IPS-18a (cell line): ENCODE data around the gene CRTC3.

Source experiments
- H3K27ac ChIP-seq: one replicate; pipeline ENCODE4 v1.5.1; 2013; ENCODE audit warnings: low read length
- H3K27me3 ChIP-seq: one replicate; pipeline ENCODE4 v1.6.1; 2013; ENCODE audit warnings: mild to moderate bottlenecking, low read length; ENCODE audit not compliant: control insufficient read depth, insufficient read depth
- H3K36me3 ChIP-seq: one replicate; pipeline ENCODE4 v1.6.1; 2013; ENCODE audit warnings: low read depth, low read length; ENCODE audit not compliant: control insufficient read depth
- H3K4me1 ChIP-seq: one replicate; pipeline ENCODE4 v1.6.1; 2013; ENCODE audit warnings: low read depth, low read length; ENCODE audit not compliant: control insufficient read depth
- H3K4me3 ChIP-seq: one replicate; pipeline ENCODE4 v1.5.1; 2013; ENCODE audit warnings: low read length
- H3K9ac ChIP-seq: one replicate; pipeline ENCODE4 v1.6.1; 2013; ENCODE audit warnings: mild to moderate bottlenecking, low read length, moderate library complexity
- H3K9me3 ChIP-seq: one replicate; pipeline ENCODE4 v1.6.1; 2013; ENCODE audit warnings: low read depth, low read length; ENCODE audit not compliant: control insufficient read depth

The CRTC3 gene

DNA sequence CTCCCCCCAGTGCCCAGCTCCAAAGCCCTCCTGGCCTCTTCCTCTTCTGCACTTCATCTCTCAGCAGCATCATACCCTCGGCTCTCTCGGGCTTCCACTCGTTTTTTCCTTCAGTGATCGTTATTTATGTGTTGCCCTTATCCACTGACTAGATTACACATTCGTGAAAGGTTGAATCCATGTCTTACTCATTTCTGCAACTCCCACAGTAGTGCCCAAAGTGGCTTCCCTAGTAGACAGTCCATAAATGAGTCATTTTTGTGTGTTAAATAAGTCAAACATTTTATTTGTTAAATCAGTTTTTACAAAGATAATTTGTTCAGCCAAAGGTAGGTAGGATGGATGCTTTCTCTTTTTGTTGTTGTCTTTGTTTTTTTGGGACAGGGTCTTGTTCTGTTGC is 87.4 kb downstream of the CRTC3 start:
- H3K27ac ChIP-seq, result no peak overlapping the region
- no peak overlapping the region for H3K4me3 ChIP-seq
- H3K9me3 ChIP-seq, result no peaks in the 10 kb centered on the region
- H3K9ac ChIP-seq, result no peak overlapping the region
- H3K27me3 ChIP-seq, result no peaks in the 10 kb centered on the region
- peaks cover 7% of the 10 kb centered on the region for H3K4me1 ChIP-seq
- H3K36me3 ChIP-seq, result no peaks in the 10 kb centered on the region

DNA sequence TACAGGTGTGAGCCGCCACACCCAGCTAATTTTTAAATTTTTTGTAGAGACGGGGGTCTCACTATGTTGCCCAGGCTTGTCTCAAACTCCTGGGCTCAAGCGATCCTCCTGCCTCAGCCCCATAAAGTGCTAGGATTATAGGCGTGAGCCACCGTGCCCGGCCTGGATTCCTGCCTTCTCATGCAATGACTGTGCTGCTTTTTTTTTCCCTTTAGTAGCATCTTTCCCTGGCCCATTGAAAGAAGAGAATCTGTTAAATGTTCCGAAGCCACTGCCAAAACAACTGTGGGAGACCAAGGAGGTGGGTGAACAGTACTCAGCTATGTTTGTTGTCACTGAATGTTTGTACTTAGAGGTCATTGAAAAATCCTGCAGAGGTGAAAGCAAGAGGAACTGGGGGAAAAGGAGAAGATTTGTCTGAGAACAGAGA is 88.0 kb downstream of the CRTC3 start:
- Histone ChIP-seq H3K4me3 (no peak overlapping the region), H3K27me3 (no peaks in the 10 kb centered on the region), H3K36me3 (no peaks in the 10 kb centered on the region), H3K9ac (no peak overlapping the region), H3K4me1 (peaks cover 7% of the 10 kb centered on the region), H3K27ac (no peak overlapping the region), H3K9me3 (no peaks in the 10 kb centered on the region)

DNA sequence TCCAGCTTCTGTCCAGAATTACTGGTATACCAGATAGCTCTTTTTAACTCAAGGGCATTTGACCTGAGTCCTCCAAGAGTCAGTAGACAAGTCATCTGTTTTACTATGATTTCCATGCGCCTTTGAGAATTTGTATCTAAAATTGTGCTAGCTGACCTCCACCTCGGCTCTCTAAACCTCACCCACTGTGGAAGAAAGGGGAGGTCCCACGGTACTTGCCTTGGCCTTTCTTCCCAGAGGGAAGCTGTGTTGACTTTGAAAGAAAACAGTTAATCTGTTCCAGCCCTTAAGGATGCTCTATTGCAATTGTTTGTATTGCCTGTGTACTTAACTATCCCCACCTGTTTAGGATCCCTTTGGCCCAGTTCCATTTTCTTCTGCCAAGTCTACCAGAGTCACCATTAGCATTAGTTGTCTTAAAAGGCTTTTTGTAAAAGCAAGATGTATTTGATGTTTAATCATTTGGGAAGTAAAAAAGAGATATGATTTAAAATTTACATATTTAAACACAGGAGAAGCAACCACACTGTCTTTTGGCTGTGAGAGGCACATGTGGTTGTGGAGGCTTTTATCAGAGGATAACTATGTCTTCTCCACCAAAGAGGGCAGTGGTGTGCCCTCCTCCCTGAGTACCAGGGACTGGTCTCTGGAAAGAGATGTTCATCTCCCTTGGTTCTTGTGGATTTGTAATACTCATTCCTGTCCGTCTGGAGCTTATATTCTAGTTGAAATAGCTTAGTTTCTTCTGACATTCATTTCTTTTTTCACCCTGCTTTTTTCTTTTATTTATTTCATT is 88.8 kb downstream of the CRTC3 start:
- H3K36me3 ChIP-seq, result no peaks in the 10 kb centered on the region
- H3K27me3 ChIP-seq, result no peaks in the 10 kb centered on the region
- H3K9ac ChIP-seq, result no peak overlapping the region
- no peak overlapping the region for H3K27ac ChIP-seq
- peaks cover 7% of the 10 kb centered on the region for H3K4me1 ChIP-seq
- H3K9me3 ChIP-seq, result no peaks in the 10 kb centered on the region
- H3K4me3 ChIP-seq, result no peak overlapping the region

DNA sequence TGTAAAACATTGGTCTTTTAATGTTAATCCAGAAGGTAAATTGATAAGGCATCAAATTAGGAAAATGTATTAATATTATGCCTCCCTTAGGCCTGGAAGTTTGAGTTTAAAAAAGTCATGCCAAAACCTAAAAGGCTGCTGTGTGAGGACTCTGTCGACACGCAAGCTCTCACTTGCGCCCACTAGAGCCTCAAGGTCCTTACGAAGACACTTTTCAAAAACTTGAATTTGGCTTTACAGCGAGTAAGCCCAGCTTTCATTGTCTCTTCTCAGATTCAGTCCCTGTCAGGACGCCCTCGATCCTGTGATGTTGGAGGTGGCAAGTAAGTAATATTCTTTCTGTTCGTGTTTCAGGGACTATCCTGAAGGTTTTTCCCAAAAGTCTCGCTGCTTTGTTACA is 89.7 kb downstream of the CRTC3 start:
- Histone ChIP-seq H3K36me3 (no peaks in the 10 kb centered on the region), H3K27me3 (no peaks in the 10 kb centered on the region), H3K4me1 (peaks cover 7% of the 10 kb centered on the region), H3K4me3 (no peak overlapping the region), H3K9me3 (no peaks in the 10 kb centered on the region), H3K27ac (no peak overlapping the region), H3K9ac (no peak overlapping the region)

DNA sequence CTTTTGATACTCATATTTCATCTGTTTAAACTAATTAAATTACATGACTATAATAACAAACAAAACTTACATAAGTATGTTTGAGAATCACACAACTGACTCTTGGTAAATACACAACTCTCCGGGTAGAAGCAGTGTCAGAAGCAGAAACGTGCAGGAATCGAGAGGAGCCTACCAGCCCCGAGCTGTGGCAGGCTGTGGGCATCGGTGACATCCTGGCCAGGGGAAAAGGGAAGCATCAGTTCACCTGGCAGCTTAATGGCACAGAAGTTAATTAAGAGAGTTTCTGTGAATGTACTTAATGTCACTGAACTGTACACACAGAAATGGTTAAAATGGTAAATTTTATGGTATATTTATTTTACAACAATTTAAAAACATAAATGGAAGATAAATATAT is 90.2 kb downstream of the CRTC3 start:
- Histone ChIP-seq H3K27me3 (no peaks in the 10 kb centered on the region), H3K4me1 (peaks cover 7% of the 10 kb centered on the region), H3K27ac (no peak overlapping the region), H3K9ac (no peak overlapping the region), H3K9me3 (no peaks in the 10 kb centered on the region), H3K4me3 (no peak overlapping the region), H3K36me3 (no peaks in the 10 kb centered on the region)

DNA sequence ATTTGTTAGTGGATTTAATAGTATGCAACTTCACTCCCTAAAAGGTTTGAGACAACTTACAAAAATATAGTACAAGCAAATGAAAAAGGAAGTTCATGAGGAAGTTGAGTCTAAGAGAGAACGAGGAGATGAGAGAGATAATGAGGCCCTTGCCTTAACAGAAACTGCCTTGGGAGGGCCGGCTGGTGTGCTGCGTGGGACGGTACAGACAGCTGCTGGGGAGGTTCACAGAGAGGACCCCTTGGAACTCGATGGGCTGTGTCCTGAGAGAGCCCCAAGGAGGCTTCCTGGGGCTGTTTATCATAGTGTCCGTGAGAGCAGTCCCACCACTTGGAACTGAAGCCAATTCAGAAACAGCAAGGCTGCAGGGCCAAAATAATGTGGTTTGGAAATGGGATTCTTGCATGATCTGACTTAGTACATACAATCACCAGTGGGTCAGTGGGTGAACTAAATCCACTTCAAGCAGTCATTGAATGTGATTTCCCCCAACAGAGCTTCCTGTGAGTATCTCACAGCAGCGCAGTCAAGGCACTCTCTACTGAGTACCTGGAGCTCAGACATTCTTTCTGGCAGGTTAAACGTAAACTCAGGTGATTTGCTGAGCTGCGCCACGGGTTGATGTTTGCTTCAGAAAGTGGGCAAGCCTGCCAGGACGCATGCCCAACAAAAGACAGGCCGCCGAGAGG is 90.8 kb downstream of the CRTC3 start:
- Histone ChIP-seq H3K9ac (no peak overlapping the region), H3K27me3 (no peaks in the 10 kb centered on the region), H3K9me3 (no peaks in the 10 kb centered on the region), H3K4me3 (no peak overlapping the region), H3K36me3 (no peaks in the 10 kb centered on the region), H3K27ac (no peak overlapping the region), H3K4me1 (peaks cover 7% of the 10 kb centered on the region)

DNA sequence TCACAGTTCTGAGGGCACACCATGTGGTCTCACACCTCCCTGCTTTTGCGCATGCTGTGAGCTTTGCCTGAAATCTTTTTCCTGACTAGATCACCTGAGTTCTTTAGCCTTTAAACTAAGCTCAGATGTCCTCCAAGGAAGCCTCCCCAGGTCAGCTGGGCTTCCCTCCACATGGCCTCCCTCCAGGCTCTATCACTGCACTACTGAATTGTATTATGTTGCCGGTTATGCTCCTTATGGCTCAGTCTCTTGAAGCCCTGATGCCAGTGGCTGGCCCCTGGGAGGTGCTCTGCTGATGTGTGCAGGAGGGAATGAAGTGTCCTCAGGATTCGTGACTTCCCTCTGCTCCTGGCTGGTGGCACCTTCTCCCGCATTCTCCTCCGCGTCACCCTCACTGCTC is 94.1 kb downstream of the CRTC3 start:
- H3K27me3 ChIP-seq, result no peaks in the 10 kb centered on the region
- no peak overlapping the region for H3K4me3 ChIP-seq
- no peak overlapping the region for H3K27ac ChIP-seq
- H3K9me3 ChIP-seq, result no peaks in the 10 kb centered on the region
- H3K4me1 ChIP-seq, result no peaks in the 10 kb centered on the region
- H3K9ac ChIP-seq, result no peak overlapping the region
- no peaks in the 10 kb centered on the region for H3K36me3 ChIP-seq

DNA sequence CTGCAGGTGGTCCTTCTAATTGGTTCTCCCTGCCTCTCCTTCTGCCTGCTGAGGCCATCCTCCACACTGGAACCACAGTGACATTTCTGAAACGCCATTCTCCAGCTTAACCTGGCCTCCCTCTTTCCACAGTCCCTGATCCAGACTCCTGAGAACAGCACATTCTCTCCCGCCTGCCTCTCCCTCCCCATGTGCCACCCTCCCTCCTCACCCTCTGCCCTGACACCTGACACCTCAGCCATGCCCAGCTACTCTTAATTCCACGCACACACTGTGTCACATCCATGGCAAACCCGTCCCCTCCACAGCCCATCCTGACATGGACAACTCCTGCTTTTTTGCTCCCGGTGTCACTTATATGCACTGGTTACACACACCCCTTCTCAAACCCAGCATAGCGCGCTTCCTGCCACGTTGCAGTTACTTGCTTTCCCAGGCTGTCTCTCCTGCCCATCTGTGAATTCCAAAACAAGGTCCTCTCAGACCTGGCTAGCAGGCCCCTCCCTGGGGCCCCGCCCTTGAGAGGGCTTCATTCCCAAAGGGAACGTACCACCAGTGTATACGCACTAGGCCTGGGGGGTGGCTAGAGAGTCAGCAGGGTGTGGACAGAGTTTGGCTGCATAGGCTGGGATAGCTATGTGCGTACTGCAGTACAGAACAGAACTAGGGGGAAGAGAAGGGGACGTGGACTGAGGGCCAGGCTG is 94.7 kb downstream of the CRTC3 start:
- no peaks in the 10 kb centered on the region for H3K4me1 ChIP-seq
- H3K9me3 ChIP-seq, result no peaks in the 10 kb centered on the region
- no peaks in the 10 kb centered on the region for H3K36me3 ChIP-seq
- no peak overlapping the region for H3K27ac ChIP-seq
- H3K9ac ChIP-seq, result no peak overlapping the region
- H3K27me3 ChIP-seq, result no peaks in the 10 kb centered on the region
- no peak overlapping the region for H3K4me3 ChIP-seq

DNA sequence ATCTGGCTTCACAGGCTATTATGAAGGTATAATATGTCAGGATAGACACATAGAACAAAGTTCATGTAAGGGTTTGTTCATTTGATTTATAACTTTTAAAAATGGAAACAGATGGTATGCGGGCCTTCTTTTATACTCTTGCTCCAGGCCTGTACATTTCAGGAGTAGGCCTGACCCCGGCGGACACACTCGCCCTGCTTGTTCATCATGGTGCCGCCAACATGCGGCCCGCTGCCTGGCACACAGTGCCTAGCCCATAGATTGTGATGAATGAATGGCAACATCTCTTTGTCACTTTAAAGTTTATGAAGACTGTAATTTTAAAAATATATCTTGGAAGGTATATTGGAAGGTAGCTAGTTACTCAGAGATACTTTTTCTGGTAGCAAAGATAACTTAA is 95.3 kb downstream of the CRTC3 start:
- Histone ChIP-seq H3K4me3 (no peak overlapping the region), H3K4me1 (no peaks in the 10 kb centered on the region), H3K9me3 (no peaks in the 10 kb centered on the region), H3K36me3 (no peaks in the 10 kb centered on the region), H3K9ac (no peak overlapping the region), H3K27me3 (no peaks in the 10 kb centered on the region), H3K27ac (no peak overlapping the region)

DNA sequence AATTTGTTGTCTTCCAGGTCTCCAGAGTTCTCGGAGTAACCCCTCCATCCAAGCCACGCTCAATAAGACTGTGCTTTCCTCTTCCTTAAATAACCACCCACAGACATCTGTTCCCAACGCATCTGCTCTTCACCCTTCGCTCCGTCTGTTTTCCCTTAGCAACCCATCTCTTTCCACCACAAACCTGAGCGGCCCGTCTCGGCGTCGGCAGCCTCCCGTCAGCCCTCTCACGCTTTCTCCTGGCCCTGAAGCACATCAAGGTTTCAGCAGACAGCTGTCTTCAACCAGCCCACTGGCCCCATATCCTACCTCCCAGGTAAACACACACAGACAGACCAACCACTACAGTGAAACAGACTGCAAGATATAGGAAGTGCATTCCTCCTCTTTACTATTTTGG is 99.5 kb downstream of the CRTC3 start:
- H3K27me3 ChIP-seq, result no peaks in the 10 kb centered on the region
- no peaks in the 10 kb centered on the region for H3K9me3 ChIP-seq
- no peaks in the 10 kb centered on the region for H3K4me1 ChIP-seq
- no peak overlapping the region for H3K4me3 ChIP-seq
- no peak overlapping the region for H3K9ac ChIP-seq
- no peaks in the 10 kb centered on the region for H3K36me3 ChIP-seq
- H3K27ac ChIP-seq, result no peak overlapping the region

DNA sequence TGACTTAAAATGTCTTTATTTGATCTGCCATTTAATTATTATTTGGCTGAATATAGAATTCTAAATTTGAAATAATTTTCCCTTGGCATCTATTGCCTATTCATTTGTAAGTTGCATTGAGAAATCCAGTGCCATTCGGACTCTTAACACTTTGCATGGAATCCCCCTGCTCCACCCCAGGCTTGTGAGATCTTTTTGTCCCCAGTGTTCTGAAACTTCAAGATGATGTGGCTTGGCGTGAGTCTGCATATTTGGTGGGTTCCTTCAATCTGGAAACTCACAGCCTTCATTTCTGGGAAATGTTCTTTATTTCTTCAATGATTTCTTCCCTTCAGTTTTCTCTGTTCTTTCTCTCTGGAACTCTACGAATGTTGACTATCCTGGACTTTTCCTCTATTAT is 103.6 kb downstream of the CRTC3 start:
- no peaks in the 10 kb centered on the region for H3K4me1 ChIP-seq
- no peak overlapping the region for H3K27ac ChIP-seq
- no peak overlapping the region for H3K9ac ChIP-seq
- H3K27me3 ChIP-seq, result no peaks in the 10 kb centered on the region
- H3K9me3 ChIP-seq, result no peaks in the 10 kb centered on the region
- no peak overlapping the region for H3K4me3 ChIP-seq
- no peaks in the 10 kb centered on the region for H3K36me3 ChIP-seq
